Measurements from ENCODE around the gene MAST4. TPM values are rescaled to one million over a fixed set of nuclear protein-coding genes. Genes with fewer than 3 reads are reported as not detected.

The MAST4 gene
- total RNA-seq, 1 donor from 2014 or later: 0.99 TPM

DNA sequence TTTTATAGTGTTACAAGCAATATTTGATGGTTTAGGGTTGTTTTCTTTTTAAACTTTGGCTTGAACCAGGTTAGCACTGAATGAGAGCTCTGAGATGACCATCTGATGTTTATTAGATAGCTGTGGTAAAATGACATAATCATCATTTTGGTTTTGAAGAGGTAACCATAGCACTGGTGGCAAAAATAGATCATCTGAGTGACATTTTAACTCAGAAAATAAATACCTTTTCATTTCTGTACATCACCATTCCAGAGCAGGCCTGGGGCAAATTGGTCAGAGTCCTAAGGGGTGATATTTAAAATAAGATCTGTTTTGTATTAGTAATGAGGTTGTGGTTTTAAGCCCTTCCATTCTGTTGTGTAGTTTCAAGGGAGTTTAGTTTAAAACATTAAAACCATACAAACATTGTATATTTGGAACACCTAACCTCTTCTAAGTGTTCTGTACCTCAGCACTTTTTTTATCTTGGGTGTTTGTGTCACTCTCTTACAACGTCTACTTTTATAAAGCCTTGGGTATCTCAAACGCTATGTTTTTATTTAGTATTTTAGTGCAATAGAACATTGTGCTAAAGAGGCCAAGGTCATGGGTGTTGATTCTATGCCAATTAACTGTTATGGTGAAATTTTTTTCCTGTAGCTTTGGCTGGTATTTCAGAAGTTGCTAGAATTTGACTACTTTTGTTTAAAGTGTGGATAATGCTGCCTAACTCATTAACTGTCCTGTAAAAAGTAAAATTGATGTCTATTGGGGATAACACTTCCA lies 434.3 kb downstream of the MAST4 start:
- Histone ChIP-seq H3F3A (ENCODE audit: low read depth) (no peaks in the 10 kb centered on the region), H3K4me3 (no peak overlapping the region), H3K4me1 (peaks cover 36% of the 10 kb centered on the region), H3K4me2 (no peak overlapping the region), H3K79me2 (ENCODE audit: low read depth) (no peaks in the 10 kb centered on the region), H3K9ac (no peak overlapping the region), H2AFZ (replicated peaks) (no peak overlapping the region), H4K20me1 (ENCODE audit: low read depth) (no peaks in the 10 kb centered on the region), H3K27me3 (no peaks in the 10 kb centered on the region), H3K9me3 (ENCODE audit: low read depth) (no peaks in the 10 kb centered on the region), H3K27ac (no peak overlapping the region), H3K36me3 (no peaks in the 10 kb centered on the region)
- Mint-ChIP-seq H3K36me3 (no peaks in the 10 kb centered on the region), H3K9me3 (no peaks in the 10 kb centered on the region), H3K4me3 (no peak overlapping the region), H3K27me3 (ENCODE audit: insufficient read depth, low read depth) (no peaks in the 10 kb centered on the region), H3K4me1 (peaks cover 18% of the 10 kb centered on the region), H3K27ac (no peak overlapping the region)
- TF ChIP-seq, protein P1, sequence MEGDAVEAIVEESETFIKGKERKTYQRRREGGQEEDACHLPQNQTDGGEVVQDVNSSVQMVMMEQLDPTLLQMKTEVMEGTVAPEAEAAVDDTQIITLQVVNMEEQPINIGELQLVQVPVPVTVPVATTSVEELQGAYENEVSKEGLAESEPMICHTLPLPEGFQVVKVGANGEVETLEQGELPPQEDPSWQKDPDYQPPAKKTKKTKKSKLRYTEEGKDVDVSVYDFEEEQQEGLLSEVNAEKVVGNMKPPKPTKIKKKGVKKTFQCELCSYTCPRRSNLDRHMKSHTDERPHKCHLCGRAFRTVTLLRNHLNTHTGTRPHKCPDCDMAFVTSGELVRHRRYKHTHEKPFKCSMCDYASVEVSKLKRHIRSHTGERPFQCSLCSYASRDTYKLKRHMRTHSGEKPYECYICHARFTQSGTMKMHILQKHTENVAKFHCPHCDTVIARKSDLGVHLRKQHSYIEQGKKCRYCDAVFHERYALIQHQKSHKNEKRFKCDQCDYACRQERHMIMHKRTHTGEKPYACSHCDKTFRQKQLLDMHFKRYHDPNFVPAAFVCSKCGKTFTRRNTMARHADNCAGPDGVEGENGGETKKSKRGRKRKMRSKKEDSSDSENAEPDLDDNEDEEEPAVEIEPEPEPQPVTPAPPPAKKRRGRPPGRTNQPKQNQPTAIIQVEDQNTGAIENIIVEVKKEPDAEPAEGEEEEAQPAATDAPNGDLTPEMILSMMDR (IDR thresholded peaks at IDR 0.05): no peak
- no peak for TF ChIP-seq EZH2phosphoT487 (IDR thresholded peaks at IDR 0.05)
- TF ChIP-seq EZH2 (IDR thresholded peaks at IDR 0.05): no peak
- no peak for DNase-seq (ENCODE audit: low spot score)

DNA sequence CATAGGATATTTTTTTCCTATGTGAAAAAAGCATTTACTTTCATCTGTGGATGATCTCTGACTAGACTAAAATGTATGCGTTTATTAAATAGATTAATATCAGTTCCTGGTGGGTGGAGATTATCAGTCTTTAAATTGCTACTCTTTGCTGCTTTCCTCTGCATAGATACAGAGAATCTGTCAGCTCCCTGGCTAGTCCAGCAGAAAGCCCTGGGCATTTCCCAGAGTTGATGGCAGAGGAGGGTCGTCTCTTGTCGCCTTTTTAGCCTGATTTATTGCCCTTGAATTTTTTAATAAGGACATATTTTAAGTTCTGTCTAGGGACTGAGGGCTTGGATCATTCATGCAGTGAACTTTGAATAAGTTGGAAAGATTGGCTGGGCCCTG lies 434.9 kb downstream of the MAST4 start:
- Mint-ChIP-seq H3K27ac (no peak overlapping the region), H3K4me1 (peaks cover 18% of the 10 kb centered on the region), H3K9me3 (no peaks in the 10 kb centered on the region), H3K4me3 (no peak overlapping the region), H3K27me3 (ENCODE audit: insufficient read depth, low read depth) (no peaks in the 10 kb centered on the region), H3K36me3 (no peaks in the 10 kb centered on the region)
- no peaks in the 10 kb centered on the region for H3K79me2 ChIP-seq (ENCODE audit: low read depth)
- H2AFZ ChIP-seq (replicated peaks): no peak overlapping the region
- no peak overlapping the region for H3K4me3 ChIP-seq
- no peak for TF ChIP-seq EZH2 (IDR thresholded peaks at IDR 0.05)
- H3K27me3 ChIP-seq: no peaks in the 10 kb centered on the region
- peaks cover 39% of the 10 kb centered on the region for H3K4me1 ChIP-seq
- H3K9me3 ChIP-seq (ENCODE audit: low read depth): no peaks in the 10 kb centered on the region
- DNase-seq (ENCODE audit: low spot score): no peak
- H4K20me1 ChIP-seq (ENCODE audit: low read depth): no peaks in the 10 kb centered on the region
- no peaks in the 10 kb centered on the region for H3K36me3 ChIP-seq
- peaks cover 2% of the 10 kb centered on the region for H3F3A ChIP-seq (ENCODE audit: low read depth)
- H3K9ac ChIP-seq: no peak overlapping the region
- no peak overlapping the region for H3K27ac ChIP-seq
- no peak overlapping the region for H3K4me2 ChIP-seq

DNA sequence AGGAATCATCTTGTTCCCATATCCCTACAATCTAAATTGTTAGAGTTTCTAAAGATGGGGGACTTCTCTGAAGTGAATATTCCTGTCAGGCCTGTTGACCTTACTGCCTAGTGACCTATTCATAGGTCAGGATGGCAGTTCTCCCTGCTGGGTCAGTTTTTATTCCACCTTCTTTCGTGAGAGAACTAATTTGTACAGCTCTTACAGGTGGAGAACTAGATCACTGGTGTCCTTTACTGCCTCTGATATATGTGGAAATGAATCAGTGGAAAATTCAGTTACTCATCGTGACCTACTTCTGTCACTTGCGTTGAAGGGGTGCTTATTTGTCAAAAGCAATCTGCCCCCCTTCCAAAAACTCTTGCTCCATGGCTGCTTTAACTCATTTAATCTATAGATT lies 435.5 kb downstream of the MAST4 start:
- H2AFZ ChIP-seq (replicated peaks): no peak overlapping the region
- no peaks in the 10 kb centered on the region for H3K9me3 ChIP-seq (ENCODE audit: low read depth)
- no peak overlapping the region for H3K4me3 Mint-ChIP-seq
- no peaks in the 10 kb centered on the region for H3K36me3 Mint-ChIP-seq
- peaks cover 45% of the 10 kb centered on the region for H3K4me1 ChIP-seq
- H3K79me2 ChIP-seq (ENCODE audit: low read depth): no peaks in the 10 kb centered on the region
- H3K9ac ChIP-seq: no peak overlapping the region
- no peak for DNase-seq (ENCODE audit: low spot score)
- H3K4me3 ChIP-seq: no peak overlapping the region
- H3K27me3 ChIP-seq: no peaks in the 10 kb centered on the region
- H3K9me3 Mint-ChIP-seq: no peaks in the 10 kb centered on the region
- peak overlapping the region; percentile 6 for H3K4me2 ChIP-seq
- H3K27ac ChIP-seq: no peak overlapping the region
- TF ChIP-seq, protein P1 (IDR thresholded peaks at IDR 0.05): no peak
- no peak for TF ChIP-seq EZH2 (IDR thresholded peaks at IDR 0.05)
- no peak for TF ChIP-seq EZH2phosphoT487 (IDR thresholded peaks at IDR 0.05)
- no peaks in the 10 kb centered on the region for H3K27me3 Mint-ChIP-seq (ENCODE audit: insufficient read depth, low read depth)
- H4K20me1 ChIP-seq (ENCODE audit: low read depth): no peaks in the 10 kb centered on the region
- no peak overlapping the region for H3K27ac Mint-ChIP-seq
- no peaks in the 10 kb centered on the region for H3K36me3 ChIP-seq
- H3K4me1 Mint-ChIP-seq: peaks cover 18% of the 10 kb centered on the region
- peaks cover 8% of the 10 kb centered on the region for H3F3A ChIP-seq (ENCODE audit: low read depth)

DNA sequence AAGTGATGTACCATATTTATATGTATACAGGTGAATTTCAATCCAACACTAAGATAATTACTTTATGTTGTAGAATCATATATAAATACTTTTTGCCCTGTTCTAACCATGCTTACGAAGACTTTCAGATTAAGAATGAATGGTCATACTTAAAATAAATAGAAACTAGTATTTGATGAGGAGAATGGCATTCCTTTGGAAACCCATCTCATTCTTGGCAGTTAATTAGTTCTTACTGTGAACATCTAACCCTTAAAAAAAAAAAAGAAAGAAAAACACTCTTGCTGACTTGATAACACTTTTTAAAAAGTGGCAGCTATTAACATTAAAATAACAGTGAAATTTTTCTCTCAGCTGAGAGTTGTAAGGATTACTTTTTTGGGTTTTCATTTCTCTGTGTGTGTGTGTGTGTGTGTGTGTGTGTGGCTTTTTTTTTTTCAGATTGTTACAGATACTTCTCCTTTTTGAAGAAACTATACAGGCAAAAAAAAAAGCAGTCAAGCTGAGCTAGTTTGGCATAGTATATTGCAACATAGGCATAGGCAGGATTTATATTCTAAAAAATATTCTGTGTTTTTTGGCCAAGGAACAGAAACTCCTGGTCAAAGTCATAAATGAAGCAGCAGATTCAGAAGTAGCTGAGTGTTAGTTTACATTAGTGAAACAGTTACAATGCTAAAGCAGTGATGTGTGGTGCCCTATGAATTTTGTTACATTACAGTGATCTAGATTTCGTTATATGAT lies 436.9 kb downstream of the MAST4 start:
- Mint-ChIP-seq H3K27me3 (ENCODE audit: insufficient read depth, low read depth) (no peaks in the 10 kb centered on the region), H3K27ac (no peak overlapping the region), H3K4me1 (peaks cover 20% of the 10 kb centered on the region), H3K36me3 (no peaks in the 10 kb centered on the region), H3K9me3 (no peaks in the 10 kb centered on the region), H3K4me3 (no peak overlapping the region)
- Histone ChIP-seq H3F3A (ENCODE audit: low read depth) (peaks cover 13% of the 10 kb centered on the region), H3K27ac (no peak overlapping the region), H3K4me3 (no peak overlapping the region), H3K9me3 (ENCODE audit: low read depth) (no peaks in the 10 kb centered on the region), H3K27me3 (no peaks in the 10 kb centered on the region), H3K79me2 (ENCODE audit: low read depth) (no peaks in the 10 kb centered on the region), H3K4me1 (peaks cover 58% of the 10 kb centered on the region), H3K36me3 (no peaks in the 10 kb centered on the region), H4K20me1 (ENCODE audit: low read depth) (no peaks in the 10 kb centered on the region), H3K9ac (no peak overlapping the region), H2AFZ (replicated peaks) (no peak overlapping the region), H3K4me2 (no peak overlapping the region)
- TF ChIP-seq, protein P1 (IDR thresholded peaks at IDR 0.05): no peak
- no peak for TF ChIP-seq EZH2 (IDR thresholded peaks at IDR 0.05)
- TF ChIP-seq EZH2phosphoT487 (IDR thresholded peaks at IDR 0.05): no peak
- DNase-seq (ENCODE audit: low spot score): no peak

Measured in neural progenitor cell (in vitro differentiated cells).